HEK293T (cell line): ENCODE results near the gene MPP4.

ENCODE experiments used
- FOXK2 ChIP-seq: fragments of 450-650 bp; IDR thresholded peaks from 2 replicates; pipeline ENCODE4 v1.6.1; 2016; ENCODE audit warnings: mild to moderate bottlenecking
- NFRKB ChIP-seq: fragments of 450-650 bp; IDR thresholded peaks from 2 replicates; pipeline ENCODE4 v1.6.1; 2016; ENCODE audit warnings: mild to moderate bottlenecking, moderate library complexity
- ZNF384 ChIP-seq: fragments of 450-650 bp; IDR thresholded peaks from 2 replicates; pipeline ENCODE4 v1.6.1; 2016

GRCh38 chr2:201661366-201661765 lies 37.1 kb downstream of the MPP4 start:
- TF ChIP-seq FOXK2 (no peak), NFRKB (no peak), ZNF384 (no peak)
